ENCODE data around the gene GLOD5.
"Not testable (repeated sequence)": the region's sequence is repeated elsewhere in the genome, so short reads cannot be mapped to it uniquely, and the experiment has no call there.

The GLOD5 gene

GRCh38 chrX:48791063-48791820 is 29.7 kb downstream of the GLOD5 start:
- DNase-seq (ENCODE audit: low read depth, low spot score): no peak
- no peak overlapping the region for H3K27ac ChIP-seq

- no peak for DNase-seq (ENCODE audit: low read depth, low spot score)
- no peak overlapping the region for H3K27ac ChIP-seq
These were observed 30.7 kb downstream of the GLOD5 start for GRCh38 chrX:48792219-48792618.

GRCh38 chrX:48793935-48794334 is 32.4 kb downstream of the GLOD5 start:
- DNase-seq (ENCODE audit: low read depth, low spot score): no peak

DNA sequence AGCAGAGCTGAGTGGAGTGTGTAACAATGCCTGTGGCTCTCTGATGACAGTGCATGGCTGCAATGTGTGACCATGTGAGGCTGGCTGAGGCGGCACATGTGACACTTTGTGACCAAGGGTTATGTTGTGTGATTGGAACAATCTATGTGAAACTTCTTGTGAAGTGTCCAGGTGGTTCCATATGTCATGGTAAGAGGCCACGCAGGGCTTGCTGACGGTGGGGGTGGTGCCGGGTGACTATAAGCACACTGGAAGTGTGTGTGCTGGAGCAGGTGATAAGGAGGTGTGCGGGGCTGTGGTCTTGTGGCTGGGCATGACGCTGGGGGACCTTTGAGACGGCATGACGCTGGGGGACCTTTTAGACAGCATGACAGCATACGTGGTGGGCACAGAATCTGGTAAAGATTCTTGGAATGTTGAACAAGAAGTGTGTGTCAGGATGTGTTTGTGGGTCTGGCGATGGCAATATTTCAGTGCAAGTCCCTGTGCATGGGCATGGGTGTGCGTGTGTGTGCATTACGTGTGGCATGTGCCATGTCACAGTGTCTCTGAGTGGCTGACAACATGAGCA is 32.9 kb downstream of the GLOD5 start:
- no peak overlapping the region for H3K27ac ChIP-seq
- DNase-seq (ENCODE audit: low read depth, low spot score): no peak

More at GRCh38 chrX:48793935-48794334, 32.4 kb downstream of the GLOD5 start:
- H3K27ac ChIP-seq: no peak overlapping the region

DNA sequence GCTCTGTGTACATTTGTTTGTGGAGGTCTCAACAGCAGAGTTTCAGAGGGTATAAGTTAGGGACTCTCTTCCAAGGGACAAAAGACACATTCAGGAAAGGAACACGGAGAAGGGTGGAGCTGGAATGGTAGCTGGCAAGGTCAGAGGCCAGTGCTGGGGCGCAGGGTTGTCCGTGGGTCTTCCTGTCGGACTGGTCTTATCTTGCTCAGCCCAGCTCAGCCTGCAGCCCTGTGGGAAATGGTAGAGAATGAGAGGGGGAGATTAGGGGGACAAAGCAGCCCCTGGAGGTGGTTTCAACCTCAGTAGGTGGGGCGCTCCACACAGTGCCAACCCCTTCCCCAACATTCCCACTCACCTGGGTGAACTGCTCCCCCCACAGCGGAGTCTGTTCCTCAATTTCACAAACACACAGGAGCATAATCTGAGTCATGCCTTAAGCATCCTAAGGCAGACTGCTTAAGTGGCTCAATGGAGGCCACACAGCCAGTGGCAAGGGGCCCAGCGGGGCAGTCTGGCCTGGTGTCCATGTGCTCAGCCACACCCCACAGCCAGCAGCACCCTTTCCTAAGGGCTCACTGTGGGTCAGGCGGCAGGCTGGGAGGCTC is 33.5 kb downstream of the GLOD5 start:
- no peak overlapping the region for H3K27ac ChIP-seq
- no peak for DNase-seq (ENCODE audit: low read depth, low spot score)

GRCh38 chrX:48798318-48798717 is 36.8 kb downstream of the GLOD5 start:
- H3K27ac ChIP-seq: no peak overlapping the region
- no peak for DNase-seq (ENCODE audit: low read depth, low spot score)

DNA sequence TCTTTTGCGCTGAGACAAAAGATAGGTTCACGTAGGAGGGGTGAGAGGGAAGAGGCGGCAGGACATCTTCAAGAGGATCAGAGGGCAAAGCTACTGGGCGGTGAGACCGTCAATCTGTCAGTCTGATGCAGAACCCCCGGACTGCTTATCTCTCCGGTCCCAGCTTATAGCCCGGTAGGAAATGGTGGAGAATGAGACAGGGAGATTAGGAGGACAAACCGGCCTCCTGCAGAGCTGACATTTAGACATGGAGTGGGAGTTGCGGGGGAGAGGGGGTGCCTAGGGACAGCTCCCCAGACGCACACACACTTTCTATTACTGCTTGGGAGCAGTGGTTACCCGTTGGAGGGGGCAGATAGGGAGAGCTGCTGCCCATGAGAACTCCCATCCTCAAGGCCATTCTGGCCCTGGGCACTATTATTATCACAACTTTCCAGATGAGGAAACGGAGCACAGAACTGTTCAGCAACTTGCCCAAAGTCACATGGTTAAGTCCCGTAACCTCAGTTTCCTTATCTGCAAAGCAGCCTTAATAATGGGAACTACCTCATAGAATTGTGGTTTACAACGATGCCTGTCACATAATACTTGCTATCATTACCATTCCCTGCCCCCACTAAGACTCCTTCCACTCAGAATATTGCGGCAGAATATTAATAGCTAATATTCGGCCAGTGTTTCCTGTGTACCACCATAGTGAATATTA is 39.2 kb downstream of the GLOD5 start:
- no peak for DNase-seq (ENCODE audit: low read depth, low spot score)

GRCh38 chrX:48801280-48802088 is 39.9 kb downstream of the GLOD5 start, which contains the start of gene HDAC6:
Gene HDAC6, plus strand, starts transcription at chrX:48802067. Its CDS starts 626 bp downstream, at chrX:48802693.
- DNase-seq (ENCODE audit: low read depth, low spot score): peak; percentile 92

More for the DNA sequence above, 39.2 kb downstream of the GLOD5 start:
- H3K27ac ChIP-seq: peak overlapping the region; percentile 88

DNA sequence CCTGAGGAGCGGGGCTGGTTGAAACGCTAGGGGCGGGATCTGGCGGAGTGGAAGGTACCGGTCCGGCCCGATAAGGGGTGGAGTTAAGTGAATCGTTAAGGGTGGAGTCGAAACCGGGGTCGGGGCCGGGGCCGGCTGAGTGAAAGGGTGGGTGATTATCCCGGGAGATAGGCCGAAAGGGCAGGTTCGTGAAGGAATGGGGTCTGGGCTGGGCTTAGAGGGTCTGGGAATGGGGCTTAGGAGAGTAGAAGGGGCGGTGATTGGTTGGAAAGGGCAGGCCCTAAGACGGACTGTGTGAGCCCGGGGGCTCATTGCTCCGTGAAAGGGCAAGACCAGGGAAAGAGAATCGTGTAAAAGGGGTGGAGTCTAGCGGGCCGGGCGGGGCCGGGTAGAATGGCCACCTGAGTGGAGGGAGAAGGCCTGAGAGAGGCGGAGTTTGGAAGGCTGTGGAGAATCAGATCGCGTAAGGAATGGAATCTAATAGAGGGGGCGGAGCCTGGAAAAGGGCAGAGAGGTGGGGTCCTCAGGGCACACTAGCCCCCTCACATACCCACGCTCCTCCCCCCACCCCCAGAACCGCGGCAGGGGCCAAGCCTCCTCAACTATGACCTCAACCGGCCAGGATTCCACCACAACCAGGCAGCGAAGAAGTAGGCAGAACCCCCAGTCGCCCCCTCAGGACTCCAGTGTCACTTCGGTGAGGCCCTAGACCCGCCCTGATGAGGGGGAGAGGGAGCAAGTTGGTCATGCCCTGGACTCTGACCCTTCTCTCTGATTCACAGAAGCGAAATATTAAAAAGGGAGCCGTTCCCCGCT is 40.8 kb downstream of the GLOD5 start:
- DNase-seq (ENCODE audit: low read depth, low spot score): peak; percentile 24

More at GRCh38 chrX:48801280-48802088, 39.9 kb downstream of the GLOD5 start, which contains the start of gene HDAC6:
- peak within 1 kb of the TSS; percentile 88 for H3K27ac ChIP-seq

GRCh38 chrX:48802905-48803200 is 41.3 kb downstream of the GLOD5 start:
- DNase-seq (ENCODE audit: low read depth, low spot score): no peak
- H3K27ac ChIP-seq: peak overlapping the region; percentile 88

More for the DNA sequence above, 40.8 kb downstream of the GLOD5 start:
- peak overlapping the region; percentile 88 for H3K27ac ChIP-seq

DNA sequence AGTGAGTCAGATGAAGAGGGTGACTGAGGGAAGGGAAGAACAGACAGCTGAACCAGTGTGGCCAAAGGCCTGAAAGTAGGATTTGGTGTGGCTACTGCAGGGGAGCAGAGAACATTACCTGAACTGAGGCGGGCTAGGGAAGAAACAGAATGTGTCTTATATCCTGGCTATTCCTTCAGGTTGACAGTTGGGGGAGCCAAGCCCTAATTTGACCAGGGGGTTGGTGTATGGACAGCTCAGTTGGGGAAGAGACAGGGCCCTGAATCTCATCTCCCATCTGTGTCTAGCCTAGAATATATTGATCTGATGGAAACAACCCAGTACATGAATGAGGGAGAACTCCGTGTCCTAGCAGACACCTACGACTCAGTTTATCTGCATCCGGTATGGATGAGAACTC is 44.5 kb downstream of the GLOD5 start:
- no peak overlapping the region for H3K27ac ChIP-seq
- DNase-seq (ENCODE audit: low read depth, low spot score): no peak

GRCh38 chrX:48813644-48814043 is 52.1 kb downstream of the GLOD5 start:
- no peak overlapping the region for H3K27ac ChIP-seq
- no peak for DNase-seq (ENCODE audit: low read depth, low spot score)

GRCh38 chrX:48814722-48815121 is 53.2 kb downstream of the GLOD5 start:
- DNase-seq (ENCODE audit: low read depth, low spot score): no peak
- no peak overlapping the region for H3K27ac ChIP-seq

DNA sequence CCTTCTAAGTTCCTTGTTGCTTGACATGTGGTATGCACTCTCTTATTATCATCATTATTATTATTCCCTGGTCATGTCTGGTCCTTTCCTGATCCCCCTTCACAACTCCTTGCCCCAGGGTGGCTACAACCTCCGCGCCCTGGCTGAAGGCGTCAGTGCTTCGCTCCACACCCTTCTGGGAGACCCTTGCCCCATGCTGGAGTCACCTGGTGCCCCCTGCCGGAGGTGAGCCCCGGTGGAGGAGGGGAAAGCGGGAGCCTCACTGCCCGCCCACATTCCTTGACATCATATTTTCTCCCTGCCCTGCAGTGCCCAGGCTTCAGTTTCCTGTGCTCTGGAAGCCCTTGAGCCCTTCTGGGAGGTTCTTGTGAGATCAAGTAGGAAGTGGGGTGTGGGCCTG is 53.7 kb downstream of the GLOD5 start:
- DNase-seq (ENCODE audit: low read depth, low spot score): no peak
- no peak overlapping the region for H3K27ac ChIP-seq

GRCh38 chrX:48816014-48816810 is 54.7 kb downstream of the GLOD5 start:
- H3K27ac ChIP-seq: no peak overlapping the region
- no peak for DNase-seq (ENCODE audit: low read depth, low spot score)

- DNase-seq (ENCODE audit: low read depth, low spot score): no peak
- H3K27ac ChIP-seq: no peak overlapping the region
These were observed 56.6 kb downstream of the GLOD5 start for GRCh38 chrX:48818098-48818497.

GRCh38 chrX:48818866-48819265 is 57.3 kb downstream of the GLOD5 start:
- no peak overlapping the region for H3K27ac ChIP-seq
- no peak for DNase-seq (ENCODE audit: low read depth, low spot score)

GRCh38 chrX:48819394-48819793 is 57.8 kb downstream of the GLOD5 start:
- DNase-seq (ENCODE audit: low read depth, low spot score); H3K27ac ChIP-seq: not testable (repeated sequence)

Data from epithelial cell of prostate (primary cell).